ENCODE data around the gene MLIP. TPM values are rescaled to one million over a fixed set of nuclear protein-coding genes. Genes with fewer than 3 reads are reported as not detected.

MLIP gene
- total RNA-seq, 4 donors from 2014 or later = 8.8 to 32.1 (median 15.3) TPM; not detected in 1

GRCh38 chr6:54307439-54307910 is 196.2 kb downstream of the MLIP start:
- H3K36me3 ChIP-seq = no peaks in the 10 kb centered on the region
- peak in 1 of 3 donors; percentile 80 for DNase-seq
- H3K27ac ChIP-seq = peak overlapping the region in 2 of 4 donors; percentile 77 to 86
- no peak for TF ChIP-seq CTCF (IDR thresholded peaks at IDR 0.05)
- peak; percentile 29 to 35 for TF ChIP-seq POLR2A (IDR thresholded peaks at IDR 0.05)
- H3K4me3 ChIP-seq = peak overlapping the region in 2 of 4 donors; percentile 52 to 53
- H3K9me3 ChIP-seq = no peaks in the 10 kb centered on the region
- no peaks in the 10 kb centered on the region for H3K4me1 ChIP-seq
- no peaks in the 10 kb centered on the region for H3K27me3 ChIP-seq

- Histone ChIP-seq H3K4me1 (no peaks in the 10 kb centered on the region), H3K4me3 (peak within 1 kb of the TSS in 3 of 4 donors; percentile 30 to 53 (median 52)), H3K36me3 (no peaks in the 10 kb centered on the region), H3K27me3 (no peaks in the 10 kb centered on the region), H3K9me3 (no peaks in the 10 kb centered on the region), H3K27ac (peak within 1 kb of the TSS in 3 of 4 donors; percentile 60 to 86 (median 77))
- TF ChIP-seq CTCF (IDR thresholded peaks at IDR 0.05) (no peak), POLR2A (IDR thresholded peaks at IDR 0.05) (peak in 1 of 2 donors; percentile 15)
- DNase-seq = no peak
These were observed 197.2 kb downstream of the MLIP start, which contains the start of gene TINAG for GRCh38 chr6:54308289-54308985. TINAG (plus strand) TSS chr6:54308441; CDS start chr6:54308551, 110 bp downstream.

- no peaks in the 10 kb centered on the region for H3K36me3 ChIP-seq
- TF ChIP-seq CTCF (IDR thresholded peaks at IDR 0.05) = no peak
- no peak for TF ChIP-seq POLR2A (IDR thresholded peaks at IDR 0.05)
- H3K27ac ChIP-seq = peak overlapping the region in 3 of 4 donors; percentile 60 to 77 (median 77)
- H3K4me1 ChIP-seq = no peaks in the 10 kb centered on the region
- no peak for DNase-seq
- H3K4me3 ChIP-seq = peak overlapping the region in 3 of 4 donors; percentile 30 to 53 (median 52)
- no peaks in the 10 kb centered on the region for H3K9me3 ChIP-seq
- no peaks in the 10 kb centered on the region for H3K27me3 ChIP-seq
These were observed 197.7 kb downstream of the MLIP start for GRCh38 chr6:54308986-54309315.

- no peak for TF ChIP-seq POLR2A (IDR thresholded peaks at IDR 0.05)
- no peak for TF ChIP-seq CTCF (IDR thresholded peaks at IDR 0.05)
- Histone ChIP-seq H3K27ac (peak overlapping the region in 1 of 4 donors; percentile 43), H3K9me3 (no peaks in the 10 kb centered on the region), H3K4me3 (peak overlapping the region in 3 of 4 donors; percentile 30 to 53 (median 52)), H3K4me1 (no peaks in the 10 kb centered on the region), H3K36me3 (no peaks in the 10 kb centered on the region), H3K27me3 (no peaks in the 10 kb centered on the region)
- no peak for DNase-seq
These were observed 199.3 kb downstream of the MLIP start for GRCh38 chr6:54310377-54311152.

- no peak overlapping the region for H3K27ac ChIP-seq
- no peaks in the 10 kb centered on the region for H3K9me3 ChIP-seq
- TF ChIP-seq POLR2A (IDR thresholded peaks at IDR 0.05) (no peak), CTCF (IDR thresholded peaks at IDR 0.05) (no peak)
- H3K4me3 ChIP-seq = no peak overlapping the region
- no peaks in the 10 kb centered on the region for H3K36me3 ChIP-seq
- no peaks in the 10 kb centered on the region for H3K27me3 ChIP-seq
- no peaks in the 10 kb centered on the region for H3K4me1 ChIP-seq
- no peak for DNase-seq
These were observed 204.4 kb downstream of the MLIP start for GRCh38 chr6:54315656-54316055.

Other genes with a start within 250 kb of the MLIP start
- gene TINAG, start 197.0 kb downstream of the MLIP start, total RNA-seq = 10 to 100 TPM in 3 of 4 donors, 1 to 10 TPM in 1; 2.5 to 95.8 (median 62.5) TPM

Data from Peyer's patch (tissue), 4 donors.